ENCODE results near the gene AURKB. TPM values are rescaled to one million over a fixed set of nuclear protein-coding genes. Genes with fewer than 3 reads are reported as not detected.
A peak's percentile ranks its signal among the peaks of the same experiment; 100 is the strongest.
"Not testable (repeated sequence)": the region's sequence is repeated elsewhere in the genome, so short reads cannot be mapped to it uniquely, and the experiment has no call there.

AURKB gene
- total RNA-seq, result 1 to 10 TPM; 1.4 to 1.5 TPM
- long read RNA-seq, result 0 reads

GRCh38 chr17:8209907-8210760 is at the start of gene AURKB:
Gene AURKB (minus strand): TSS chr17:8210575. CDS start chr17:8210224, 351 bp downstream.
- intact Hi-C loops (cut with DNase I), result no loop called here
- peak; percentile 99 for ATAC-seq
- peak; percentile 96 for DNase-seq

DNA sequence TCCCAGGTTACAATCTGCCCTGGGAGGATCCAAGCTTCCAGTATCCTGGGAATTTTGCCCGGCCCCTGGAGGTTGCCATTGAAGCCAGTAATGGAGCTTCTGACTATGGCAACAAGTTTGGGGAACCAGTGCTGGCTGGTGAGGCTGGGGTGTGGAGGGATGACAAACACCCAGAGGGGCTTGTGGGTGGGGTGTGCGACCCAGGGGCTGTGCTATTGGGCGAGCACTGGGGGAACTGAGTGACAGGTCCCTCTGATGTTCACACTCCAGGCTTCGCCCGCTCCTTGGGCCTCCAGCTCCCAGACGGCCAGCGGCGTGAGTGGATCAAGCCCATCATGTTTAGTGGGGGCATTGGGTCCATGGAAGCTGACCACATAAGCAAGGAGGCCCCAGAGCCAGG is 47.4 kb upstream of the AURKB start:
- ATAC-seq, result no peak
- intact Hi-C loops (cut with DNase I), result no loop called here
- DNase-seq, result no peak

DNA sequence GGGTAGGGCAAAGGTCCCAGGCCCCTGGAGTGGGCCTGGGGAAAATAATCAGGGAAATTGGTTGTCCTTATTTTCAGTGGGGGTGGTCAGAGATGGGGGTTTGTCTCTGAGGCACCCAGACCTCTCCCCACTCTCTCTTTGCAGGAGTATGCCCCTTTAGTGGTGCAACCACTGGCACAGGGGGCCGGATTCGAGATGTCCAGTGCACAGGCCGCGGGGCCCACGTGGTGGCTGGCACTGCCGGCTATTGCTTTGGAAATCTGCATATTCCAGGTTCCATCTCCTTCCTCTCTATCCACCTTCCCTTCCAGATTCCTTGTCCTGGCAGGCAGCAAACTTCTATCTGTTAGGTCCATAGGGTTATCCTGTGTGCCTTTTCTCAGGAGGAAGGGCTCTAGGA is 46.3 kb upstream of the AURKB start:
- intact Hi-C loops (cut with DNase I), result no loop called here
- DNase-seq (no peak), ATAC-seq (no peak)

DNA sequence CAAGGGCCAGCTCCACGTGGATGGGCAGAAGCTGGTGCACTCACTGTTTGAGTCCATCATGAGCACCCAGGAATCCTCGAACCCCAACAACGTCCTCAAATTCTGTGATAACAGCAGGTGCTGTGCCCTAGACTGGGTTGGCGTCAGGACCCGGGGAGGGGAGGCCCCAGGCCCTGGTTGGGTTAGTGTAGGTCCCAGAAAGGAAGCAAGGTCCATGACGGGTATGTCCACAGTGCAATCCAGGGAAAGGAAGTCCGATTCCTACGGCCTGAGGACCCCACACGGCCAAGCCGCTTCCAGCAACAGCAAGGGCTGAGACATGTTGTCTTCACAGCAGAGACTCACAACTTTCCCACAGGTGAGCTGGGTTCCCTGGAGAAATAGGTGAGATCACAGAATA is 45.9 kb upstream of the AURKB start:
- ATAC-seq, result no peak

DNA sequence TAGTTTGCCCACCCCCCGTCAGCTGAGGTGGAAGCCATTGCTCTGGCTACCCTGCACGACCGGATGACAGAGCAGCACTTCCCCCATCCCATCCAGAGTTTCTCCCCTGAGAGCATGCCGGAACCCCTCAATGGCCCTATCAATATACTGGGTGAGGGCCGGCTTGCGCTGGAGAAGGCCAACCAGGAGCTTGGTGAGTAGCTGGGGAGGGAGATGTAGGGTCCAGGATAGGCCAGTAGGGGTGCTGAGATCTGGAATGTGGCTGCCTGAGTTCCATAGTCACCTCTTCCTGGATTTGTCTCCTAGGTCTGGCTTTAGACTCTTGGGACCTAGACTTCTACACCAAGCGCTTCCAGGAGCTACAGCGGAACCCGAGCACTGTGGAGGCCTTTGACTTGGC is 45.1 kb upstream of the AURKB start:
- DNase-seq (no peak), ATAC-seq (no peak)
- intact Hi-C loops (cut with DNase I), result no loop called here

More for the DNA sequence above, 45.9 kb upstream of the AURKB start:
- intact Hi-C loops (cut with DNase I), result no loop called here
- no peak for DNase-seq

DNA sequence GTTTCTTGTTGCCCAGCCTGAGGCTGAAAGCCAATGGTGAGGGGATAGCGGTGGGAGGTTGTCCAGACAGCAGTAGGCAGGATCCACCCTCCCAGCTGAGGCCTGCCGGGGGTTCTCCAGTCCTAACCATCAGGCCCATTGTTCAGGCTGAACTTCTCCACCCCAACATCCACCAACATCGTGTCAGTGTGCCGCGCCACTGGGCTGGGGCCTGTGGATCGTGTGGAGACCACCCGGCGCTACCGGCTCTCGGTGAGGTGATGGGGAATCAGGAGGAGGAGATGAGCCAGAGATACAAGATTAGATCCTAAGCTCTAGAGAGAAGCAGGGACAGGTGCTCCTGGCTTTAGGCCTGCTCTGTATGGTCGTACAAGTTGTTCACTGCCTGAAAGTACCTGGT is 44.5 kb upstream of the AURKB start:
- intact Hi-C loops (cut with DNase I), result loop anchor here in 1 of 2 donors (5.0 kb wide), 1 partner anchor 32 kb away; the partner anchor contains the start of gene RANGRF
- no peak for ATAC-seq
- DNase-seq, result no peak

DNA sequence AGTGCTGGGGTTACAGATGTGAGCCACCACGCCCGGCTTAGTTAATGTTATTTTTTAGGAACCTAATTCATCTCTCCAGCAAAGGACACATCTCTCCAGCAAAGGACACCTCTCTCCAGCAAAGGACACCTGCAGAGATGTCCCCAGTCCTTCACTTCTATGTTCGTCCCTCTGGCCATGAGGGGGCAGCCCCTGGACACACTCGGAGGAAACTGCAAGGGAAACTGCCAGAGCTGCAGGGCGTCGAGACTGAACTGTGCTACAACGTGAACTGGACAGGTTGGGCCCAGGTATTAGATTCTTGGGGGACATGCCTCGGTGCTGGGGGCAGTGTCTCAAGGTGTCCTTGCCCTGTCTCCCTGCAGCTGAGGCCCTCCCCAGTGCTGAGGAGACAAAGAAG is 43.4 kb upstream of the AURKB start:
- intact Hi-C loops (cut with DNase I), result loop anchor here in 1 of 2 donors (5.0 kb wide), 1 partner anchor 34 kb away; the partner anchor contains the start of gene RANGRF
- ATAC-seq, result no peak

GRCh38 chr17:8251411-8251810 is 41.0 kb upstream of the AURKB start:
- not testable (repeated sequence) for ATAC-seq, DNase-seq
- intact Hi-C loops (cut with DNase I), result loop anchor here in 1 of 2 donors (5.0 kb wide), 1 partner anchor 36 kb away; the partner anchor contains the start of gene RANGRF

More for the DNA sequence above, 43.4 kb upstream of the AURKB start:
- DNase-seq, result no peak

GRCh38 chr17:8249621-8250500 is 39.5 kb upstream of the AURKB start:
- ATAC-seq (no peak), DNase-seq (no peak)
- intact Hi-C loops (cut with DNase I), result loop anchor here in 1 of 2 donors (5.0 kb wide), 1 partner anchor 37 kb away; the partner anchor contains the start of gene RANGRF

DNA sequence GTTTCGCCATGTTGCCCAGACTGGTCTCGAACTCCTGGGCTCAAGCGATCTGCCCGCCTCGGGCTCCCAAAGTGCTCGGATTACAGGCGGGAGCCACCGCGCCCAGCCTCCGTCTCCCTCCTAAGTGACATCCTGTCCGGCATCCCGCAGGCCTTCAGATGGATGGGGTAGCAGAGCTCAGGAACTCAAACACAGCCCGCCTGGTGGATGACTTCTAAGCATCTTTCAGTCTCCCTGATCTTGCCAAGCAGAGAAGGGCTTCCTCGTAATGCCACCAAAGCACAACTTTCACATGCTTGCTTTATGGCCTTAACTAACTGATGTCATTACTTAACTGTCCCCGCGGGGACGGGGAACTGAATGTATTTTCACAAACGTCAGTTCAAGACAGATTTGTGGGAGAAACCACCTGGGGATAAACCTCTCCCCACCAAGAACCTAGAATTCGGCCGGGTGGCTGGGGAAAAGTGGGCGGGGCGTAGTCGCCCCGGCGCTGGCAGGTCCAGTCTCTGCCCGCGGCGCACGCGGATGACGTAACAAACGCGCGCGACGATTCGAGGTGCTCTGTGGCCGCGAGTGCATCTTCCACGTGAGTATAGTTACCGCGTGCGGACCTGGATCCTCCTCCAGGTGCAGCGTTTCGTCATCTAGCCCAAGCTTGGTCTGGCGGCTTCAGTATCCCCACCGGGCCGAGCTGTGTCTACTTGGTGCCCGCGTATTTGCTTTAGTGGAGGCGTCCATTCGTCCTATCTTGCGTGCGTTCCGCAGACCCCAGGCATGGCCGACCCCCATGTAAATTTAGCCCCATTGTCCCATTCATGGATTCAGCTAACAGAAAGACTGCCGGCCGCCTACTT is 38.6 kb upstream of the AURKB start, which contains the start of gene PFAS:
TSS of gene PFAS (plus strand) at position 539 of the 857 bp plus-strand sequence. CDS start 4,649 bp downstream, outside the sequence.
- DNase-seq, result peak; percentile 96
- intact Hi-C loops (cut with DNase I), result no loop called here
- ATAC-seq, result peak; percentile 85

DNA sequence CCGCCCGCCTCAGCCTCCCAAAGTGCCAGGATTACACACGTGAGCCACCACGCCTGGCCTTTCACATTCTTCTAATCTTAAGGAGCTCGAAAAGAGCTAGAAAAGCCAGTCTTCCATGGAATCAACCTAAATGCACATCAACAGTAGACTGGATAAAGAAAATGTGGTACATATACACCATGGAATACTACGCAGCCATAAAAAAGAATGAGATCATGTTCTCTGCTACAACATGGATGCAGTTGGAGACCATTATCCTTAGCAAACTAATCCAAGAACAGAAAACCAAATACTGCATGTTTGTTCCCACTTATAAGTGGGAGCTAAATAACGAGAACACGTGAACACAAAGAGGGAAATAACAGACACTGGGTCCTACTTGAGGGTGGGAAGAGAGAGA is 34.4 kb upstream of the AURKB start:
- intact Hi-C loops (cut with DNase I), result no loop called here
- ATAC-seq, result no peak

GRCh38 chr17:8243827-8244226 is 33.5 kb upstream of the AURKB start:
- no peak for ATAC-seq
- intact Hi-C loops (cut with DNase I), result no loop called here
- no peak for DNase-seq

More for the DNA sequence above, 34.4 kb upstream of the AURKB start:
- no peak for DNase-seq

- no peak for ATAC-seq
- intact Hi-C loops (cut with DNase I), result no loop called here
- no peak for DNase-seq
These were observed 27.5 kb upstream of the AURKB start for GRCh38 chr17:8237886-8238285.

DNA sequence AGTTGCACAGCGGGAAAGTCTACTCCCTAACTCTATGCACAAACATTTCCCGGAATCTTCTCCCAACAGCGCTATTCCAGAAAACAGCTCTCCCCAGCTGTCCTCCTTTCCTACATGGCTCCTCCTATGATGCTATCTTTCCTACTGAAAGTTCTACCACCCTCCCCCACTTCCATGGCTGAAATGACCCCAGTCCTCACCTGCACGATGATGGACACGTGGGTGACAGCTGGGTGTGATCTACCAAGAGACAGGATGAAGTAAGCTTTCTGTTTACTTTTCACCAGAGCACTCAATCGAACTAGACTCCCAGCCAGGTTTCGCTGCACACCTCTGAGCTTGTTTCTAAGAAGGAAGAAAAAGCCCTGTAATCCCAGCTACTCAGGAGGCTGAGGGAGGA is 26.8 kb upstream of the AURKB start:
- DNase-seq, result no peak
- ATAC-seq, result no peak
- intact Hi-C loops (cut with DNase I), result no loop called here

GRCh38 chr17:8235676-8236075 is 25.3 kb upstream of the AURKB start:
- DNase-seq (no peak), ATAC-seq (no peak)
- intact Hi-C loops (cut with DNase I), result no loop called here

DNA sequence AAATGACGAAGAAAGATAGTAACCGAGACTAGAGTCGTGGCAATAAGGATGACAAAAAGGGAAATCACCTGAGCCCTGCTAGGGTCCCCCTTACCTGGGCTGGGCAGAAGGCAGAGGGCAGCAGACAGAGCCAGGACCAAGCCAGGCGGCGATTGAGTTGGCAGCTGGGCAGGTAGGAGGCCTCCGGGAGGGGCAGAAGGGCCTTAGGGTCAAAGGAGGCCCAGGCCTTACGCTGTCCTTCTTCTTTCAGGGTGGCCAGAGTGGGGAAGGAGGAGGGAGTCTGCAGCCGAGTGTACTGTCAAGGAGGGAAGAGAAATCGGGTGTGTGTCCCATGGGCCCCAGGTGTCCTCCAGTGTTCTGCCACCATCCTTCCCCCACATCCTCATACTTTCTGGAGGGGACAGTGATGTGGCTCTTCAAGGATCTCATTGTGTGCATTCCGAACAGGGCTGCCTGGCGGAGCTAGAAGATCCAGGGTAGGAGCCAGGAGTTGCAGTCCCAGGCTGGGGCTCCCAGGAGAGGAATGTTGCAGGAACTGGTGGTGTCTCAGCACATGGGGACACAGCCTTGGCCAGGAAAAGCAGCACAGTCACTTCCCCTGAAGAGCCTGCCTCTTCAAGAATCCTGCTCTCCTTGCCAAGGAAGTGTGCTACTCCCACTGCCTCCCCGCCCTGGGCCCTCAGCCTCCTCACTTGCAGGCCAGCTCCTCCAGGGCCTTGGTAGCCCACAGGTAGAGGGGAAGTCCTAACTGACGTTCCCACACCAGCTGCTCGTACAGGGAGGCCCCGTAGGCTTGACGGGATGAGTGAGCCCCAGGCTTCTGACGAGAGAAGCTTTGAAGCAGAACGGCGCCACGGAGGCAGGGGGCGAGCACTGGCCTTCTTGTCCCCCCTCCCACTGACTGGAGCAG is 24.2 kb upstream of the AURKB start:
- intact Hi-C loops (cut with DNase I), result no loop called here
- DNase-seq (no peak), ATAC-seq (peak in 1 of 2 donors; percentile 49)

GRCh38 chr17:8231701-8232100 is 21.3 kb upstream of the AURKB start:
- ATAC-seq (no peak), DNase-seq (no peak)
- intact Hi-C loops (cut with DNase I), result no loop called here

DNA sequence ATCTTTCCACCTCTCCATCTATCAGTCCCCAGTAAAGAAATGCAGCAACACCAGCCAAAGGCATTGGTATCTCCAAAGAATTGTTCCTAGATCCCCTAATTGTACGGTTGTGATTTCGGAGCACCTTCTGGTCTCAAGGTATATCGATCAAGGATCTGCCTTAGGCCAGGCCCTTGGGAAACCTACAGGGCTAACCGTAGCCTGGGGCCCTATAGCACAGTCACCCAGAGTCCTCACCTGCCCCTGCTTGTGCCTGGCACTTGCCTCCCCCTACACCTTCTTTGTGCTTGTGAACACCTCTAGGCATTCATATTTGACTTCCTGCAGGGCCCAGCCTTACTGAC is 16.8 kb upstream of the AURKB start:
- no peak for ATAC-seq
- intact Hi-C loops (cut with DNase I), result loop anchor here in 1 of 2 donors (5.0 kb wide), 1 partner anchor 105 kb away; the partner anchor contains the start of gene HES7
- DNase-seq, result no peak

All from left cardiac atrium (tissue), 4 donors.